Liver (tissue), 9 donors: ENCODE data around the gene SRRM3. TPM values are rescaled to one million over a fixed set of nuclear protein-coding genes. Genes with fewer than 3 reads are reported as not detected.

Experiments used
- DNase-seq: peaks from one replicate; pipeline ENCODE4 v3.0.0-alpha.2; 2017; ENCODE audit warnings: low spot score
- H3K27ac ChIP-seq, 2 donors: one replicate each; pipeline ENCODE4 v1.7.0; 2013; ENCODE audit warnings: inconsistent platforms in 2 of 2, low read length in 2 of 2, control low read depth in 1 of 2, low read depth in 1 of 2, mild to moderate bottlenecking in 1 of 2
- H3K27me3 ChIP-seq, 4 donors: one replicate each; pipeline versions ENCODE4 v1.6.1 to v1.7.0; 2013; ENCODE audit warnings: low read length in 3 of 4, inconsistent platforms in 1 of 4, mild to moderate bottlenecking in 1 of 4, moderate library complexity in 1 of 4; ENCODE audit not compliant: control insufficient read depth in 4 of 4, insufficient read depth in 4 of 4
- H3K36me3 ChIP-seq, 4 donors: one replicate each; pipeline versions ENCODE4 v1.6.1 to v1.7.0; 2013; ENCODE audit warnings: low read length in 3 of 4, mild to moderate bottlenecking in 3 of 4, low read depth in 1 of 4, moderate library complexity in 1 of 4; ENCODE audit not compliant: control insufficient read depth in 4 of 4, insufficient read depth in 3 of 4
- H3K4me1 ChIP-seq, 4 donors: one replicate each; pipeline versions ENCODE4 v1.6.1 to v1.7.0; 2013; ENCODE audit warnings: low read length in 3 of 4, mild to moderate bottlenecking in 3 of 4, moderate library complexity in 1 of 4; ENCODE audit not compliant: control insufficient read depth in 4 of 4, insufficient read depth in 4 of 4
- H3K4me3 ChIP-seq, 3 donors: one replicate each; pipeline versions ENCODE4 v1.6.1 to v1.7.0; 2013; ENCODE audit warnings: low read length in 3 of 3, control low read depth in 1 of 3, low read depth in 1 of 3, mild to moderate bottlenecking in 1 of 3
- H3K9ac ChIP-seq, 2 donors: one replicate each; pipeline ENCODE4 v1.7.0; 2013; ENCODE audit warnings: low read length in 2 of 2, mild to moderate bottlenecking in 2 of 2, moderate library complexity in 2 of 2, control low read depth in 1 of 2, low read depth in 1 of 2
- H3K9me3 ChIP-seq, 4 donors: one replicate each; pipeline versions ENCODE4 v1.6.1 to v1.7.0; 2013; ENCODE audit warnings: low read length in 3 of 4; ENCODE audit not compliant: control insufficient read depth in 4 of 4
- FOXA1 ChIP-seq: IDR thresholded peaks from 2 replicates; pipeline ENCODE4 v1.6.1; 2016; ENCODE audit warnings: antibody characterized with exemption
- FOXA2 ChIP-seq: IDR thresholded peaks from 2 replicates; pipeline ENCODE4 v1.6.1; 2016; ENCODE audit warnings: antibody characterized with exemption
- HNF4A ChIP-seq, 2 donors: conservative IDR thresholded peaks; 2 replicates each; pipeline ENCODE4 v1.6.1; 2016; ENCODE audit warnings: antibody characterized with exemption in 2 of 2, mild to moderate bottlenecking in 2 of 2
- RAD21 ChIP-seq, 2 donors: IDR thresholded peaks; 2 replicates each; pipeline ENCODE4 v1.6.1; 2016; ENCODE audit warnings: antibody characterized with exemption in 2 of 2, mild to moderate bottlenecking in 2 of 2
- REST ChIP-seq: IDR thresholded peaks from 2 replicates; pipeline ENCODE4 v1.6.1; 2016; ENCODE audit warnings: antibody characterized with exemption, mild to moderate bottlenecking
- WGBS: extraction: QIAGEN DNeasy Blood & Tissue Kit; methylation state at CpG from one replicate; pipeline ENCODE4 v1.1.7; 2013; 5-methylcytosine and 5-hydroxymethylcytosine counted together
- polyA plus RNA-seq, 2 donors: library from polyadenylated mRNA; stranded (reverse) in 1 of 2; unstranded in 1 of 2; fragments of 200-250 nt in 1 of 2; fragments of >200 nt in 1 of 2; fragmentation: Nextera tagmentation in 1 of 2; extraction: Ambion mirVana in 1 of 2; gene quantifications; one replicate each; pipeline versions ENCODE4 v1.2.1 to v1.2.3, GENCODE V29; 2013 to 2015
- total RNA-seq, 2 donors: library from RNA; depleted of rRNA; stranded (reverse); fragments of >200 nt; gene quantifications; one replicate each; pipeline ENCODE4 v1.2.3, GENCODE V29; 2014
- TF ChIP-seq, protein P1 (sequence below): IDR thresholded peaks from 2 replicates; pipeline ENCODE4 v1.6.1; 2016; ENCODE audit warnings: antibody characterized with exemption
- TF ChIP-seq, protein P2 (sequence below): fragments of 150-350 bp; IDR thresholded peaks from 2 replicates; pipeline ENCODE4 v1.5.1; 2017; ENCODE audit warnings: improper control_type of control experiment, low read depth, low read length; ENCODE audit not compliant: missing input control
- TF ChIP-seq, protein P3 (sequence below): IDR thresholded peaks from 2 replicates; pipeline ENCODE4 v1.6.1; 2016; ENCODE audit warnings: antibody characterized with exemption
- donor health status: healthy.
- donor health status: healthy.
- donor health status: healthy.
- donor health status: healthy.
- donor health status: healthy.

SRRM3 gene
- total and polyA plus RNA-seq, 4 donors = 0.08 to 0.16 TPM; not detected in 2

GRCh38 chr7:76282344-76283253, 80.9 kb downstream of the SRRM3 start:
- DNase-seq = no peak
- TF ChIP-seq REST = no peak
- TF ChIP-seq, protein P1, sequence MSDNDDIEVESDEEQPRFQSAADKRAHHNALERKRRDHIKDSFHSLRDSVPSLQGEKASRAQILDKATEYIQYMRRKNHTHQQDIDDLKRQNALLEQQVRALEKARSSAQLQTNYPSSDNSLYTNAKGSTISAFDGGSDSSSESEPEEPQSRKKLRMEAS = no peak
- TF ChIP-seq FOXA2 = no peak
- TF ChIP-seq, protein P2, sequence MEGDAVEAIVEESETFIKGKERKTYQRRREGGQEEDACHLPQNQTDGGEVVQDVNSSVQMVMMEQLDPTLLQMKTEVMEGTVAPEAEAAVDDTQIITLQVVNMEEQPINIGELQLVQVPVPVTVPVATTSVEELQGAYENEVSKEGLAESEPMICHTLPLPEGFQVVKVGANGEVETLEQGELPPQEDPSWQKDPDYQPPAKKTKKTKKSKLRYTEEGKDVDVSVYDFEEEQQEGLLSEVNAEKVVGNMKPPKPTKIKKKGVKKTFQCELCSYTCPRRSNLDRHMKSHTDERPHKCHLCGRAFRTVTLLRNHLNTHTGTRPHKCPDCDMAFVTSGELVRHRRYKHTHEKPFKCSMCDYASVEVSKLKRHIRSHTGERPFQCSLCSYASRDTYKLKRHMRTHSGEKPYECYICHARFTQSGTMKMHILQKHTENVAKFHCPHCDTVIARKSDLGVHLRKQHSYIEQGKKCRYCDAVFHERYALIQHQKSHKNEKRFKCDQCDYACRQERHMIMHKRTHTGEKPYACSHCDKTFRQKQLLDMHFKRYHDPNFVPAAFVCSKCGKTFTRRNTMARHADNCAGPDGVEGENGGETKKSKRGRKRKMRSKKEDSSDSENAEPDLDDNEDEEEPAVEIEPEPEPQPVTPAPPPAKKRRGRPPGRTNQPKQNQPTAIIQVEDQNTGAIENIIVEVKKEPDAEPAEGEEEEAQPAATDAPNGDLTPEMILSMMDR = no peak
- TF ChIP-seq RAD21 (IDR thresholded peaks at IDR 0.05) = no peak
- no peak for TF ChIP-seq HNF4A (conservative IDR thresholded peaks at IDR 0.05)
- TF ChIP-seq, protein P3, sequence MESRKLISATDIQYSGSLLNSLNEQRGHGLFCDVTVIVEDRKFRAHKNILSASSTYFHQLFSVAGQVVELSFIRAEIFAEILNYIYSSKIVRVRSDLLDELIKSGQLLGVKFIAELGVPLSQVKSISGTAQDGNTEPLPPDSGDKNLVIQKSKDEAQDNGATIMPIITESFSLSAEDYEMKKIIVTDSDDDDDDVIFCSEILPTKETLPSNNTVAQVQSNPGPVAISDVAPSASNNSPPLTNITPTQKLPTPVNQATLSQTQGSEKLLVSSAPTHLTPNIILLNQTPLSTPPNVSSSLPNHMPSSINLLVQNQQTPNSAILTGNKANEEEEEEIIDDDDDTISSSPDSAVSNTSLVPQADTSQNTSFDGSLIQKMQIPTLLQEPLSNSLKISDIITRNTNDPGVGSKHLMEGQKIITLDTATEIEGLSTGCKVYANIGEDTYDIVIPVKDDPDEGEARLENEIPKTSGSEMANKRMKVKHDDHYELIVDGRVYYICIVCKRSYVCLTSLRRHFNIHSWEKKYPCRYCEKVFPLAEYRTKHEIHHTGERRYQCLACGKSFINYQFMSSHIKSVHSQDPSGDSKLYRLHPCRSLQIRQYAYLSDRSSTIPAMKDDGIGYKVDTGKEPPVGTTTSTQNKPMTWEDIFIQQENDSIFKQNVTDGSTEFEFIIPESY = no peak
- no peak for TF ChIP-seq FOXA1
- Histone ChIP-seq H3K27ac (no peak overlapping the region), H3K4me3 (peak overlapping the region in 1 of 3 donors; percentile 51), H3K9ac (no peak overlapping the region), H3K9me3 (no peaks in the 10 kb centered on the region), H3K36me3 (no peaks in the 10 kb centered on the region), H3K27me3 (peaks cover 0 to 6% (median 3%) of the 10 kb centered on the region in 4 donors), H3K4me1 (peaks cover 0 to 15% (median 7%) of the 10 kb centered on the region in 4 donors)
- 4% methylated on average over 98 of the region's 98 CpGs for WGBS

DNA sequence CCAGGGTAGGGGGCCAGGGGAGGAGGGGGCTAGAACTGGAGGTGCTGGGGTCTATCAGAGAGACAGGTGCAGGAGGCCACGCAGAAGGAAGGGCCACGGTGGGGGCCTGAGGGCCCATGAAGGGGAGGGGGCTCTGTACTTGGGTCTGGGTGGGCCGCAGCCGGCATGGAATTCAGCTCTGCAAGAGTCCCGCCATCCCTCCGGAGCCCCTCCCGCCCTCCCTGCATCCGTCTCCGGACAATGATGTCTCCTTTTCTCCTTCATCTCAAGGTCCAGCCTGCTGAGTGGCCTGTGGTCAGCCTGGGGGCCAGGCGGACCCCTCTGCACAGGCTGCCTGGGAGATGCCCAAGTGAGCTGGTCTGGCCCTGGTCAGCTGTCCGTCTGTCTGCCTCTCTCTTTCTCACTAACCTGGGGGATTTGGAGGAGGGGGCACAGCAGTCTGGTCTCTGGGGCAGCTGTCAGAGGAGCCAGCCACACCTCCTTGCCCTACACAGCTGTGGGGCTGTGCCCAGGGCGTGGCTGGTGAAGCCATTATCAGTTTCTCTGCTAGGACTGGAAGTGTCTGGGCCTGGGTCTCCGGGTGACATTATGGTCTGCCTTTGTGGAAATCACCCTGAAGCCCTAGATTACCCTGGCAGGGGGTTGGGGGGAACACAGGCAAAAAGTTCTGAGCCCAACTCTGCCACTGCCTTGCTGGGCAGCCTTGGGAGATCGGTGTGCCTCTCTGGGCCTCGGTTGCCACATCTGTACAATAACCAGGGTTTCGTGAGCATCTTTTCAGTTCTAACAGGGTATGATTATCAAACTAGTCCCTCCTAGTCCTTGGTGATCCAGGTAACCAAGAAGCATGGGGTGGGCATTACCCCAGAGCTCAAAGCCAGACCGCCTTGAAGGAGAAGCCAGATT, 81.8 kb downstream of the SRRM3 start:
- no peak overlapping the region for H3K27ac ChIP-seq
- H3K9me3 ChIP-seq = no peaks in the 10 kb centered on the region
- H3K36me3 ChIP-seq = no peaks in the 10 kb centered on the region
- TF ChIP-seq, protein P2 = no peak
- no peak overlapping the region for H3K9ac ChIP-seq
- H3K4me3 ChIP-seq = no peak overlapping the region
- peaks cover 0 to 15% (median 7%) of the 10 kb centered on the region in 4 donors for H3K4me1 ChIP-seq
- 58% methylated on average over 17 of the region's 17 CpGs for WGBS
- DNase-seq = no peak
- H3K27me3 ChIP-seq = peaks cover 0 to 6% (median 3%) of the 10 kb centered on the region in 4 donors
